ENCODE measurements around the gene FUT2.
"Not testable (repeated sequence)": the region's sequence is repeated elsewhere in the genome, so short reads cannot be mapped to it uniquely, and the experiment has no call there.

FUT2 gene

DNA sequence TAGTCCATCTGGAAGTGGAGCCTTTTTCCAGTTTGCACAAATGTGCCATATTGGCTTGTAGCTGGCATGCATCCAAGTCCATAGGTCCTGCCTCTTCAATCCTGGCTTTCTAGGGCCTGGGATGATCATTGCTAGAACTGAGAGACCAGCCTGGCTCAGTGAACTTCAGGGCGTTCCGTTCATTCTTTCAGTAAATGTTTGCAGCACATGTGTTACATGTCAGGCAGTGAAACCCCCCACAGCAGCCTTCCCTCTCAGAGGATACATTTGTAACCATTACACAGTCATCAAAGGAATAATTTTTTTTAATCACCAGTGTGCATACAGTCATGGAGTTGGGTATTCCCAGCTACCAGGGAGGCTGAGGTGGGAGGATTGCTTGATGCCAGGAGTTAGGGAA, 9.7 kb downstream of the FUT2 start:
- no peak for DNase-seq

DNA sequence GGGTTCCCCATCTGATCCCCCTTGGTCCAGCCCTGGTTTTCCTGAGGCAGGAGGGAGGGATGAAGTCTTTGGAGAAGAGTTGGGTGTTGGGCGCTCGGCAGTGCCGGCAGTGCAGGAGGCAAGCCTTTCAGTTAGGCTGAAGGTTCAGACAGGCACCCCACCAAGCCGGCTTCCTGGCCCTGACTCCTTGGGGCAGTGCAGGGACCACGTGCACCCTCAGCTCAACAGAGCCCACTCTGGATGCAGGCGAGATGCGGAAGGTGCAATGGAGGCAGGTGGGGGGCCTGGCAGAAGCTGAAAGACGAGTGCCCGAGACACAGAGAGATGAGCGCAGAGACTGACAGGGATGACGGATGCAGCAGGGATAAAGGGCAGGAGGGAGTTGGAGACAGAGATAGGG, 12.7 kb downstream of the FUT2 start:
- DNase-seq = no peak

DNA sequence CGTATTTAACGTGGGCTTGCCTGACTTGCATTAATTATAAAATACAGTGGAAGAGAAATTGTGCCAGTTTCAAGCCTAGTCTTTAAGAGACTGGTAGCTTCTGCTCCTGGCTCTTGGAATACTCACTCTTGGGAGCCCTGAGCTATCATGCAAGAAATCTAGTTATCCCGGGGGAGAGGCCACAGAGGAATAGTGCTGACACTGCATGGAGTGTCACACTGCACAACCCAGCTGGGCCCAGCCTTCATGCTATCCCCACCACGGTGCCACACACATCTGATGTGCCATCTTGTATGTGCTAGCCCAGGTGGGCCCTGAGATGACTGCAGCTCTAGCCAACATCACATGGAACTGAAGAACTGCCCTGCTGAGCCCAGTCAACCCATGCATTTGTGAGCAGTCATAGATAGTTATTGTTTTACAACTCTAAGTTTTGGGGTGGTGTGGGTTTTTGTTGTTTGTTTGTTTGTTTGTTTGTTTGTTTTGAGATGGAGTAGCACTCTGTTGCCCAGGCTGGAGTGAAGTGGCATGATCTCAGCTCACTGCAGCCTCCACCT, 15.4 kb downstream of the FUT2 start:
- no peak for DNase-seq

DNA sequence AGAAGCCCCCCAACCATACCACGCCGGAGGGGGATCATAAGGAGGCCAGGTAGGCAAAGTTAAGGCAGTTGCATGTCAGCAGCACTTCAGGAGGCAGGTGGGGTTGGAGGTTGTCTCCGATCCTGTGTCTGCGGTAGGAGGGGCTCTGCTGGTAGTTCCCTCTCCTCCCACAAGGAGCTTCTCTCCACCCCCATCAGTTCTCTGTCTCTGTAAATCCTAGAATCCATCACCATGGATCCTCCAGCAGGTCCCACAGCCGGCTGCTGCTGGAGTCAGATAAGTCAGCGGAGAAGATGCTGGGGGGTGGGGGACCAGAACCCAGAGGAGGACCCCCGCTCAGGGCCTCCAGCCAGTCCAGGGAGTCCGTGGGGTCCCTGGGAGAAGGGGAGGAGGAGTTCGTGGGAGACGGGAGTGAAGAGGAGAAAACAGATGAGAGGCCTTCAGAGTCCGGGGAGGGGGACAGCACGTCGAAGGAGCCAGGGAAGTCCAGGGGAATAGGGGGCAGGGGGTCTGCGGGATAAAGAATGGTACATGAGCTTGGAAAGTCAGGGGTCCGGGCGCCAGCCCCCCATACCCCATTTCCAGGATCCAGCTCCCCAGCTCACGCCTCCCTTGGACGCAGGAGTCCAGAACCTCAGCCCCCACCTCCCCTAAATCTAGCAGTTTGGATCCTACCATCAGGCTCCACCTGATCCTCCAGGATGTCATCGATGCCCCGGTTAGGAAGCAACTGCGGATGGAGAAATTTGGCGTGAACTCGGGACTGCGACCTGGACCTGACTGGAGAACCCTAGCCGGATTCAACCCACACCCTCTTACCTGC, 17.5 kb downstream of the FUT2 start:
- DNase-seq = no peak

DNA sequence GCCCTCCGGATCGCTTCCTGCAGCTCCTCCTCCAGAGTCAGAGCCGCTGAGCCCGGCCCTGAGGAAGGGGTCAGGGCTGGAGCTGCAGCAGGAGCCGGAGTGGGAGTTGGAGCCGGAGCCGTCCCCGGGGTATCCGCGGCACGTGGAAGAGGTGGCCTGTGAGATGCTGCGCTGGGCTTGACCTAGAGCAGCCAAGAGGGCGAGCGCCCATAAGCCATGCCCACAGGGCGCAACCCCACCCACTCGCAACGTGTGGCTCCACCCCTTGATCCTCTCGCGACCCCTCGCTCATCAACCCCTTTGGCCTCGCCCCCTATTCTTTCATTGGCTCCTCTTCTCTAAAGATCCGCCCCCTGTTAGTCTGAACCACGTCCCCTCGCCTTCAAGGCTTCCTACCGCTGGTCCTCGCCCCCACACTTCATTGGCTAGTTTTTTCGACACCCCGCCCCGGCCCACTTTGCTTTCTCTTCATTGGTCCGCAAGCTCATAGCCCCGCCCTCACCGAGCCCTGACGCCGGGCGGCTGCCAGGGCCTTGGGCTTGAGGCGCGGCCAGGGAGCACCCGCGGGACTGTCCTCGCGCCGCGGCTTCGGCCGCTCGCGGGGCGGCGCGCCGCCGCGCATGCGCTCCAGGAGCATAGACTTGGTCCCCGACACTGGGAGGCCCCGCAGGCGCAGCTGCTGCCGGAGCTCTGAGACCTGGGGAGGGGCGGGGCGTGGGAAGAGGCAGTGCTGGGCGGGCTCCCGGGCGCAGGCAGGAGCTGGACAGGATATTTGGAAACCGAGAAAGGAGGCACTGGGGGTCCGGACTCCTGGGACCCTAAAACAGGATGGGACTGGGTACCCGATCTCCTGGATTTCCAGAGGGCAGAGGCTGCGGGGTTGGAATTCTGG, 18.3 kb downstream of the FUT2 start:
- DNase-seq = peak; percentile 99

DNA sequence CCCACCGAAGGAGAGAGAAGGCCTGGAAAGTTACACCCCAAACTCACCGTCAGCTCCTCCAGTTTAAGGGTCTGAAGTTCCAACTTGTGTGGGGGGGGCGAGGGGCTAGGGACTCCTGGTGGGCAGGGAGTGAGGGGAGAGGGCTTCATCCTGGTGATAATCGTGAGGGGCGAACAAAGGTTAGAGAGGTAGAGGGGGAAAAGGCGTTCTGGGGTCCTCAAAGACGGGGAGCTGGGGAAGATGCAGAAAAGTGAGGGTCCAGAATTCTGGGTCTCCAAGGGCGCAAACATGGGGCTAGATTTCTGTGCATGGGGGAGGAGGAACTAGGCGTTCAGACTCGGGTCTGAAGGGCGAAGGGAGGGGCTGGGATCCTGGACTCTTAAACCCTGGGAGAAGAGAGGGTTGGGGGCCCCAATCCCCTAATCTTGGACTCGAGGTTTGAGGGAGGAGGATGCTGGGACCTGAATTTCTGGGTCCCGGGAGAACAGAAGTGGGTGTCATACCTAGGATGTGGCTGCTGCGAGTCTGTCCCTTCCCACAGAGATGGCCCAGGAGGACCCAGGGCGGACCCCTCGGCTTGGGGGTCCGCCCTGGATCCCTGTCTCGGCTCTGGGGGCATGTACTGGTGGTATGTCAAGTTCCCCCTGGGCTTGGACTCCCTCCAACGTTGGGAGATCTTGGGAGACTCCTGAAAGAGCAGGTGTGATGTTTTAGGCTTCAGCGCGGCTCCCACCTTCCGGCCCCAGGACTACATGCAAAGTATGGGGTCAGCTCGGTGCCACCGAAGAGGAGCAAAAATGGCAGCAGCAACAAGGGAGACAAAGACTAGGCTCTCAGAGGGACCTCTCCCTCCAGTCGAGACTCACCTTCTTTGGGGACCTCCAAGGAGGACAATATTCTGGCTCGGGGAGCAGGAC, 19.2 kb downstream of the FUT2 start:
- DNase-seq = no peak

DNA sequence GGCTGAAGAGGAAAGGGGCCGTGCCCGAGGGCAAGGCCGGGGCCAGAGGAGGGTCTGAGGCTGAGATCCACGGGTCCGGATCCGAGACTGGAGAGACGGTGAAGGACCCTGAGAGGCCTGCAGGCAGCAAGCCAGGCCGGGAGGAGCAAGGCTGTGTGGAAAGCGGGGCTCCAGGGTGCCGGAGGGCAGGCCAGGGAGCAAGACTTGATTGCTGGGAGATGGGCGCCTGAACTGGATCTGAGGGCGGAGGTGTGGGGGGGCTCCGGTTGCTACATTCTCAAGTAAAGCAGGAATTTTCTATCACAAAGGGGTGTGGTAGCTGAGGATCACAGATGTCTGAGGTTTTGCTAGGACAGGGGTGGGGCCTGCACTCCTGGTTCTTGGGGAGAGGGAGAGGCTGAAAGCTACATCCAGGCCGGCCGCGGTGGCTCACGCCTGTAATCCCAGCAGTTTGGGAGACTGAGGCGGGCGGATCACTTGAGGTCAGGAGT, 20.0 kb downstream of the FUT2 start:
- no peak for DNase-seq

DNA sequence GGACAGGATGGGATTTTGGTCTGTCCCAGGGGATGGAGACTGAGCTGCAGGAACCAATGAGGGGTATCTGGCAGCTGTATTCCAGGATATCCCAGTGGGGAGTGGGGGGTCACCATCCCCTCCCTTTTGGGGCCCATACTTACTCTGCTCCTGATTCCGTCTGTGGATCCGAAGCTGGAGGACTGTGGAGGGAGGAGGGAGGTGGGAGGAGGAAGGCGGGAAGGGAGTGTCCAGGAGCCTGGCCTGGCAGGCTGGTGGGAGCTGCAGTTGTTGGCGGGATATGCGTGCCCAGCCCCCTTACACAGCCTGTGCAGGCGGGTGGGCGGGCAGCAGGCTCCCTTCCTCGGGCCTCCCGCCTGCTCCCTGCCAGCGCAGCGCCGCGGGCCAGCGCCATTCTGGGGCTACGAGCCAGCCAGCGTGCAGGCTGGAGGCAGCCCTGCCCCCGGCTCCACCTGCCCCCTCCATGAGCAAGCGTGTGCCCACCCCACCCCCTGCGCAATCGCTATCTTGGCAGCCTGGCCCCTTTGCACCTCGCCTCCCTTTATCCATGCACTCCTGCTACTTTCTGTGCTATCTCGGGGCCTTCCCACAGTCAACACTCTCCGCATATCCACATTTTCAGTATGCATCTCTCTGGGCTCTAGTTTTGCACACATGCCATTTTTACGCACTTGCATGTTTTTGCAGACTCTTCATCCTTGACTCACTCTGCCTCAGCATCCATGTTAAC, 21.0 kb downstream of the FUT2 start:
- no peak for DNase-seq

DNA sequence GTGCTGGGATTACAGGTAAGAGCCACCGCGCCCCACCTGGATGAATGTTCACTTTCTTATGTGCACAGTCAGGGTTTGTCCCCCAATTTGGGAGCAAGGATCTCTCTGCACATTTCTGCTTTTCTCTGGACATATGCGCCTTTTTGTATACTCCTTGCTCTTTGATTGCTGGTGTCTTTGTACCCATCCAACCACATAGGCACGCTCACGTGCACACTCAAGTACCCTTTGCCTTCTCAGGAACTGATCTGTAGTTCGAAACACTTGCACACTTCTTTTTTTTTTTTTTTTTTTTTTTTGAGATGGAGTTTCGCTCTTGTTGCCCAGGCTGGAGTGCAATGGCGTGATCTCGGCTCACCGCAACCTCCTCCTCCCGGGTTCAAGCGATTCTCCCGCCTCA, 22.3 kb downstream of the FUT2 start:
- DNase-seq = not testable (repeated sequence)

DNA sequence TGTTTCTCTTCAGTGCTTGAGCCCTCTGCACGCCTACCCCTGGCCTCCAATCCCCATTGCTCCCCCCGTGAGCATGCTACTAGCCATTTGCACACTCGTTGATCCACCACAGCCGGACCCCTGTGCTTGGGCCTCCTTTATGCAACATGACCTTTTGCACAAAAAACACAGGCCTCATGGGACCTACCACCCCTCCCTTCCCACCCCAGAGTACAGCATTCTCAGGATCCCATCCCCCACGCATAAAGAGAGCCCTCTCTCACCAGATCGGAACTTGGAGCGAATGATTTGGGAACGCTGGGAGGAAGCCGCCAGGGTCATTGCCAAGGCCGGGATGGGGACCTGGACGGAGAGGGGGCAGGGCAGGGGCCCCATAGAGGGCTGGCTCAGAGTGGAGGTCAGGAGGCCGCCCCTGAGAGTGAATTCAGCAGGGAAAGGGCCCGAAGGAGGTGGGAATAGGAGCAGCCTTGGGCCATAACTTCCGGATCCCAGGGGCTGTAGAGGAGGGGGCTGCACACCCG, 23.0 kb downstream of the FUT2 start:
- DNase-seq = no peak

DNA sequence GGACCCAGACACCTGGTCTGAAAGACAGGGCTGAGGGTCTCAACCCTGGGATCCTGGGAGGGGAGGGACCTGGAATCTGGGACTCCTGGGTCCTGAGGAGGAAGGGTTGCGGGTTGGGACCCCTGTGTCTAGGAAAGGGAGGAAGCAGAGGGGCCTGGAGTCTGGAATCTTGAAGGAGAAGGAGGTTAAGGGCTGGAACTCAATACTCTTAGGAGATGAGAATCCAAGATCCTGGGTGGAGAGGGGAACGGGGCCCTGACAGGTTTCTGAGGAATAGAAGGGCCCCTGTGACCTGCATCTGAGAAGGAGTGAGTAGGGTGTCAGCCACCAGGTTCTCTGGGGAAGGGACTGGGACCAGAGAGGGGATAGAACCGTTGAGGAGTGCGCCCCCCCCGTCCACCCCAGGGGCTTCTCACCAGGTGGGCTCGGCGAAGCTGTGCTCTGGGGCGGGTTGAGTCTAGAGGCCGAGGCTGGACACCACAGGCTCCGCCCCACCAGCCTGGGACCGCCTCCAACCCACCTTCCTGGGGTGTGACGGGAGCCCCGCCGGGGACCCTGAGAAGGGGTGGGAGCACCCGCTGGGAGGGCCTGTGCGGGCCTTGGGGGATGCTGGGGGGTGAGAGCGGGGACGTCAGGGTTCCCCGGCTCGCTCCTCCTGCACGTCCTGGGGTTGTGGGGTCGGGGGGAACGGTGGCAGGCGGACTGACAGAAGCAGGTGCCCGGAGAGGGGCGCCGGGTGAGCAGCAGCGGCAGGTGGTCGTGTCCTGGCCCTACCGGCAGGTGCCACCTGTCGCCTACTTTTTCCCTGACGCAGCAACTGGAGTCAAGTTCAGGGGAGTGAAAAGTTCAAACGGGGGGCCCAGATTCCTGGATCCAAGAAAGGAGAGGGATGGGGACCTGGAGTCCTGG, 23.7 kb downstream of the FUT2 start, which contains the start of gene MAMSTR:
Gene MAMSTR (minus strand): TSS at position 463 of the 909 bp plus-strand sequence. CDS start 694 bp downstream, outside the sequence.
- DNase-seq = no peak

DNA sequence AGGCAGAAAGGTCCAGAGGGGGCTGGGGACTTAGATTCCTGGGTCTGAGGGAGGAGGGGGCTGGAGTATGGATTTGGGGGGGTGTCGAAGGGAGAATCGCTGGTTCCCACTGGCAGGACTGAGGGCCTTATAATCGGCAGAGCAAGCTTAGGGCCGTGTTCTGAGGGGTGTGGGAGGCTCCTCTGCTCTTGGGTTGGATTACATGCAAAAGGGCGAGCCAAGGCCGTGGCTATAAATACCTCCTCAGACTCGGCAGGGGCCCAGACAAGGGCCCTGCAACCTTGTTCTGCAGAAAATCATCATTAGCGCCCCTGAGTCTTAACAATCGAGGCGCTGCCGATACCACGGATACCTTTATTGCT, 24.5 kb downstream of the FUT2 start:
- no peak for DNase-seq

DNA sequence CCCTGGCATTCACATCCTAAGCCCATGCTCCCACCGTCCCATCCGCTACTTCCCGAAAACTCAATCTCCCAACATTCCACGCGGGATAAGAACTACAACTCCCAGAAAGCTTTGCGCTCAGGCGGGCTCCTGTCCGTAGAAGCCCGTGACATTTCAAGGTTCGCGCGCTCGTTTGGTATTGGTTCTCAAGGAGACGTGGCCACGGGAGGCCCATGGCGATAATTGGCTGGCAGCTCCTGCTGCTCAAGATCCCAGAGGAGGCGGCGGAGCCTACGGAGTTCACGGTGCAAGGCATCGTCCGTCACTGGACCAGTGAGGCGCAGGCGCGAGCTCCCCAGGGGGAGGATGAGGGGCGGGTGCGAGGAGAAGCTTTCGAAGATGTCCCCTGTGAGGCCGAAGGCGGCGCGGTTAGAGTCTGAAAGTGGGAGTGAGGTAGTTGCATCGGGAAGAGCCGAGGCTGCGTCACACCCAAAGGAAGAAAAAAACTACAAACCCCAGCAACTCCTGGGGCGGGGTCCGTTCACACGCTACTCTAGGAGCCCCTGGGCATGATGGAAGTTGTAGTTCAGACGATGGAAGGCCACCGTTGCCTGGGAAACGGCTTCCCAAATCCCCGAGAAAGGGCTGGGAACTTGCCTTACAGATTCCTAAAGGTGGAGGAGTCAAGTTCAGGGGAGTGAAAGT, 25.0 kb downstream of the FUT2 start:
- DNase-seq = peak; percentile 95

DNA sequence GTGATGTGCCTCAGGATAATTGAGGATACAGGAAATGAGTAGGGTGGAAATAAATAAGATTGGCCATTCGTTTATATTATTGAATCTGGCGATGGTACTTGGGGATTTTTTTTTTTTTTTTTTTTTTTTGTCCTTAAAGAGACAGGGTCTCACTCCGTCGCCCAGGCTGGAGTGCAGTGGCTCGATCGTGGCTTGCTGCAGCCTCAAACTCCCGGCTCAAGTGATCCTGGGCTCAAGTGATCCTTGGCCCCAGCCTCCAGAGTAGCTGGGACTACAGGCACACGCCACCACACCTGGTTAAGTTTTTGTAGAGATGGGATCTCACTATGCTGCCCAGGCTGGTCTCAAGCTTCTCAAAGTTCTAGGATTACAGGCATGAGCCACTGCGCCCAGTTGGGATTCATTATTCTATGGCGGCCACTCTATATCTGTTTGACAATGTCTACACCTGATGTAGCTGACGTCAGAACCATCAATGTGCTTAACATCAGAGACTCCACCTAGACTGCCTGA, 26.5 kb downstream of the FUT2 start:
- DNase-seq = no peak

DNA sequence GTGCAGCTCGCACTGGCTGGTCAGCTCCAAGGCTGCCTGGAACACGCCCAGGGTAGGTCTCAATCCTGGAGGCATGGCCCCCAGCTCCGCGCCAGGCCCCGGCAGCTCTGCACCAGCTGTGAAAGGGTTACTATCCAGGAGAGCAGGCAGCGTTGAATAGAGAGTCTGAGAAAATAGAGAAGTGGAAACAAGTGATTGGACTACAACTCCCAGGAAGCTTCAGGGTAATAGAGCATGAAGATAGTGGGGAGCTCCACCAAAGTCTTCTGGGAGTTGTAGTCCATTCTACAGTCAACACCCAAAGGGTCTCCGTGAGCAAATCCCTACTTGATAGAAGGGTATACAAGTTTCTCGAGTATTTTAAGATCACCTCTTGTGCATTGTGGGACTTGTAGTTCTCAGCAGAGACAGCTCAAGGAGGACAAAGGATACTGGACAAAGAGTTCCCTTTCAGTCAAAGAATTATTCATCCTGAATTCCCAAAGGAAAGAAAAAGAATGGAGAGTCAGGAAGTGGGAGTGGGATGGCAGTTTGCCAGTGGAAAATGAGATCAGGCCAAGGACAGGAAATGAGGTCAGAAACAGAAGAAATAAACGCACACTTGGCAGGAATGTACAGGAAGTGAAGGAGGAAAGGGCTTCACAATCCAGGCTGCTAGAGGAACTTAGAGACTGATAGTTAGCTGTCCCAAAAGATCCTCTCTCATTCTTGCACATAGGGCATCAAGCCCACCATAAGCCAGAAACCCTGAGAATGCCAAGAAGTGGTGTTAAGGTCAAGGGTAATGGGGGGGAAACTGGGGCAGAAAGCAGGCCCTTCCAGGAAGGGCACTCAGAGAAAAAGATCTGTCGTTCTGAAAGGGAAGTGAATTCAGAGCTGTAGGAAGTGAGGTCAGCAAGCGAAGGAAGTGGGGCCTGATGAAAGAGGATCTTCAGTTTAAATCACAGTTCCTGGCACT, 29.3 kb downstream of the FUT2 start:
- peak; percentile 73 for DNase-seq

DNA sequence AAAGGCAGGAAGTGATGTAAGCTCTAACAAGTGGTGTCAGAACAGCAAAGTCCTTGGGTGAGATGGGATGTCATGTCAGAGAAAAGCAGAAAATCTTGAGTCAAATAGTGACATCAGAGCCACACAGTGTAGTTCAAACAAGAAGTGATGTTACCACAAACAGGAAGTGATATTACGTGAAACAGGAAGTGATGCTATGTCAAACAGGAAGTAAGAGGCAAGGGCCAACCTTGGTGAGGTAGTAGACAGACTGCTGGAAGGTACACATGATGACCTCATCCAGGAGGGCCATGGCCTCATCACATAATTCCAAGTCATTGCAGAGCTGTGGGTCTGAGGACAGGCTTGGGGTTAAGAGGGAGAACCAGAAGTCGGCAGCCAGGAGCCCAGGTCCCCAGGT, 30.8 kb downstream of the FUT2 start:
- DNase-seq = peak; percentile 78

DNA sequence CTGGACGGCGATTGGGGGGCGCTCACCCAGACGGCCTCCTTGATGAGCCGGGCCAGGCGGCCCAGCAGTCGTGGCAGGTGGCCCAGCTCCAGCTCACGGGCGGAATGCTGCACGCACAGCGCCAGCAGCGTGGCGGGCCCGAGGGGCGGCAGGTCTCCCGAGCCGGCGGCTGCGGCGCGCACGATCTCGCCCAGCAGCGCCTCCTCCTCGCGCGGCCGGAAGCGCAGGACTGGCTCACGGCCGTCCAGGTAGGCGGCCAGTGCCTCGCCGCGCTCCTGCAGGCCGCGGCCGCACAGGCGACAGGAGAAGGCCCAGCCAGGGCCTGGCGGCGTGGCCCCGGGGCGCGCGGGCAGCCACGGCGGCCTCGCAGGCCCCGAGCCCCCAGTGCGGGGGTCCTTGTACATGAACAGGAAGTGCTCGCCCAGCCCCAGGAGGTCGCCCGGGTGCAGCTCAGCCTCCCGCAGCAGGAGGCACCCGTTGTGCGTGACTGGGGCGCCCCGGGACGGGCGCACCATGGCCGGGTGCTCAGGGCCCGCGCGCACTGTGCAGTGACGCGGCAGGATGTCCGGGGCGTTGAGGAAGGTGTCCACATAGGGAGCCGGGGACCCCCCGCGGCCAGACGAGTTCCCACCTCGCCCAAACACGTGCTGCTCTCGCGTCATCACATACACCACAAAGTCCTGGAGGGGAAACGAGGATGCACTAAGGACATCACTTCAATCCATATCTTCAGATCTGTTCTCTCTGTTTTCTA, 33.3 kb downstream of the FUT2 start:
- DNase-seq = no peak
